NB4 (cell line): ENCODE data around the gene PLEKHG3.

ENCODE experiments used
- CTCF ChIP-seq: IDR thresholded peaks from one replicate; pipeline ENCODE4 v1.5.1; 2012; ENCODE audit warnings: low read depth, low read length
- MAX ChIP-seq: IDR thresholded peaks from 2 replicates; pipeline ENCODE4 v1.6.1; 2011; ENCODE audit warnings: low read depth, low read length
- MYC ChIP-seq: IDR thresholded peaks from 2 replicates; pipeline ENCODE4 v1.6.1; 2011; ENCODE audit warnings: low read depth, low read length
- POLR2A ChIP-seq: IDR thresholded peaks from 2 replicates; pipeline ENCODE4 v1.6.1; 2011; ENCODE audit warnings: mild to moderate bottlenecking; ENCODE audit not compliant: insufficient read length; ENCODE audit errors: extremely low read depth

GRCh38 chr14:64682843-64683242, 21.4 kb upstream of the PLEKHG3 start:
- TF ChIP-seq CTCF, result no peak
- no peak for TF ChIP-seq MAX
- TF ChIP-seq POLR2A, result no peak
- TF ChIP-seq MYC, result no peak
